HG02943 (cell line): ENCODE measurements around the gene MED28.

Experiments used
- ATAC-seq: cut with Tn5 transposase; IDR thresholded peaks from one replicate; pipeline ENCODE4 v1.9.1; 2021; ENCODE audit warnings: mild to moderate bottlenecking, low read depth, moderate library complexity; ENCODE audit not compliant: unreplicated experiment

The MED28 gene

GRCh38 chr4:17662694-17663093 lies 48.3 kb downstream of the MED28 start:
- no peak for ATAC-seq

GRCh38 chr4:17664755-17665154 lies 50.3 kb downstream of the MED28 start:
- peak; percentile 96 for ATAC-seq

- ATAC-seq, result peak; percentile 16
These were observed 50.9 kb downstream of the MED28 start for GRCh38 chr4:17665346-17665745.

GRCh38 chr4:17665852-17666251 lies 51.4 kb downstream of the MED28 start:
- no peak for ATAC-seq

GRCh38 chr4:17667253-17667652 lies 52.8 kb downstream of the MED28 start:
- ATAC-seq, result no peak

- no peak for ATAC-seq
These were observed 53.3 kb downstream of the MED28 start for GRCh38 chr4:17667653-17668201.

GRCh38 chr4:17670423-17670822 lies 56.0 kb downstream of the MED28 start:
- no peak for ATAC-seq

- ATAC-seq, result no peak
These were observed 66.3 kb downstream of the MED28 start for GRCh38 chr4:17680559-17681280.

GRCh38 chr4:17681281-17682221 lies 67.1 kb downstream of the MED28 start:
- ATAC-seq, result no peak

GRCh38 chr4:17682222-17682566 lies 67.8 kb downstream of the MED28 start:
- ATAC-seq, result no peak
